Medulla oblongata (tissue), 1 donor: ENCODE measurements around the gene ANKS1A.
"Not testable (repeated sequence)": the region's sequence is repeated elsewhere in the genome, so short reads cannot be mapped to it uniquely, and the experiment has no call there.

Source experiments
- DNase-seq: peaks from one replicate; pipeline ENCODE4 v3.0.0-alpha.2; 2015; ENCODE audit errors: extremely low spot score

The ANKS1A gene

DNA sequence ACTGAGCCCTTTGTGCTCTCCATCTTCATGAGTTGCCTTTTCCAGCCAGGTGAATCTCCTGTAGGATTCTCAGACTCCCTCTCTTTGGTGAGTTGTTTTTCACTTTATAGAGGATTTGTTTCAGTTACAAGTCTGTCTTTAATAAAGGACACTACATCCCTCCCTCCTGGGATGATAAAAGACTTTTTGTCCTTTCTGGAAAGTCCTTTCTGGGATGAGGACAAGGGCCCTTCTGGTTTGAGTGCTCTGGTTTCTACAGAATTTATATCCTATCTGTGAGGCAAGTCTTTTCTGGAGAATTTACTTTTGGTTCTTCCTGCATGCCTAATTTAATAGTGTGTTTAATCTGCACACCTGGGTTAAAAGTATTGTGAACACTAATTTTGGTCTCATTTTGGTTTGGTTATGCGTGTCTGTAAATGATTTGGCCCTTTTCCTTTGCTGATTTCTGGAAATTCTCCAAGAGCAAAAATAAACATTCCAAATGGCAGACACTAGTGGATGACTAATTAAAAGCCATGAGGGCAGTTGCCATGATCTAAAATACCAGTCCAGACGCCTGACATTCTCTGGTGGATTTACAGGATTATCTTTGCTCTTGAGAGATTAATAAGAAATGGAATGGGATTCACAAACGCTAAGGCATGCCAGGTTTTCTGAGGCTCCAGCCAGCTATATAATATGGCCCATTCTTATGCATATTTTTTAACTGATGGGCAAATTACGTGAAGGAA, 207.2 kb downstream of the ANKS1A start:
- peak; percentile 18 for DNase-seq

- DNase-seq = no peak
Observed at GRCh38 chr6:35099116-35099515, 210.1 kb downstream of the ANKS1A start.

DNA sequence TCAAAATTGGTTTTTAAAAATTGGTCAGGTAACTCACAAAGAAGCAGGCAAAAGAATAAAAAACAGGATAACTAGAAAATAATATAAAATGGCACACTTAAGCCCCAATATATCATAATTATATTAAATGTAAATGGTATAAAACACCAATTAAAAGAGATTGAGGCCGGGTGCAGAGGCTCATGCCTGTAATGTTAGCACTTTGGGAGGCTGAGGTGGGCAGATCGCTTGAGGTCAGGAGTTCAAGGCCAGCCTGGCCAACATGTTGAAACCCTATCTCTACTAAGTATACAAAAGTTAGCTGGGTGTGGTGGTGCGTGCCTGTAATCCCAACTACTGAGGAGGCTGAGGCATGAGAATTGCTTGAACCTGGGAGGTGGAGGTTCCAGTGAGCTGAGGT, 216.0 kb downstream of the ANKS1A start:
- no peak for DNase-seq

- not testable (repeated sequence) for DNase-seq
Observed at GRCh38 chr6:35106061-35106460, 217.0 kb downstream of the ANKS1A start.

- DNase-seq = not testable (repeated sequence)
Observed at GRCh38 chr6:35107208-35107607, 218.2 kb downstream of the ANKS1A start.

GRCh38 chr6:35107761-35108160, 218.7 kb downstream of the ANKS1A start:
- not testable (repeated sequence) for DNase-seq

GRCh38 chr6:35108309-35108885, 219.3 kb downstream of the ANKS1A start:
- DNase-seq = no peak

GRCh38 chr6:35120746-35121145, 231.7 kb downstream of the ANKS1A start:
- no peak for DNase-seq

GRCh38 chr6:35124356-35124755, 235.3 kb downstream of the ANKS1A start:
- DNase-seq = no peak

DNA sequence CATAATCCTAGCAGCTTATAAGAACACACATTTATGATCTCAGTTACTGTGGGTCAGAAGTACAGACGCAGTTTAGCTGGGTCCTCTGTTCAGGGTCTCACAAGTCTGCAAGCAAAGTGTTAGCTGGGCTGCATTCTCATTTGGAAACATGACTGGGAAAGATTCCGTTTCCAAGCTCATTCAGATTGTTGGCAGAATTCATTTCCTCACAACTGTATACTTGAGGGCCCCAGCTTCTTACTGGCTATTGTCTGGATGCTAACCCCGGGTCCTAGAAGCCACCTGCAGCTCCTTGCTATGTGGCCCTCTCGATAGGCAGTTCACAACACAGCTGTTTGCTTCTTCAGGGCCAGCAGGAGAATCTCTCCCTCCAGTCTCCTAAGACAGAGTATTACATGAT, 239.0 kb downstream of the ANKS1A start:
- no peak for DNase-seq

GRCh38 chr6:35128496-35128895, 239.4 kb downstream of the ANKS1A start:
- no peak for DNase-seq

DNA sequence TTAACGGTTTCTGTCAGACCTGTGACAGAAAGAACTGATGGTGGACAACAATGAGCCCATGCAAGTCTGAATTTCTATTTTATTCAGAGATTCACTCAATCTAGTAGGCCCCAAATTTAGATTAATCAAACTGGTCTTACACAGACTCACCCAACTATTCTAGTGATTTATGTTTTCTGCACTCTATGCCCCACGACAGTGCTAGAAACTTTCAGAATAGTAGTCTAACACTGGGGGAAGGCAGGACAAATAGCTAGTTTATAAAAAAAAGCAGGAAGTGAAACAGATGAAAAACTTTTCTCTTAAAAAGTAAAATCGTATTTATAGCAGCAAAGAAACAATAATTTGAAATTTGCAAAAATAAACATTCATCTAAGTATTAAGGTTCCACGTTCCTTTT, 247.1 kb downstream of the ANKS1A start:
- DNase-seq = no peak

GRCh38 chr6:35138191-35138590, 249.1 kb downstream of the ANKS1A start:
- DNase-seq = not testable (repeated sequence)

GRCh38 chr6:35139470-35139869, 250.4 kb downstream of the ANKS1A start:
- no peak for DNase-seq

GRCh38 chr6:35139924-35140638, 251.0 kb downstream of the ANKS1A start:
- DNase-seq = peak; percentile 86

DNA sequence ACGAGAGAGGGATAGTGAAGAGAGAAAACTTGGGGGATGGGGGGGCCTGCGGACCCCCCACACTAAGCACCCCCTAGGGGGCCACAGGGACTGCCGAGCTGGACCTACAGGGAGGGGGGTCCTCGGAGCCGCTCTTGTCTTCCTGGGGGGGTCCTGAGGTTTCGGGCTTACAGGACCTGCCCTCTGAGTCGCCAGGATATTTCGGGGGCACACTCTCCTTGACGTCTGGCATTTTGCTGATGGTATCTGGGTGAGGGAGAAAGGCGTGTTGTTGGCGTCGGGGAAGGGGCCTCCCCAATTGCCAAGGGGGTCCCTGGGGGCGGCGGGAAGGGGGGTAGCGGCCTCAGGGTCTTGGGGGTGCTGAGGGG, 251.6 kb downstream of the ANKS1A start:
- DNase-seq = no peak
